D341Med (cell line): ENCODE measurements around the gene LRP10.
A peak's percentile ranks its signal among the peaks of the same experiment; 100 is the strongest.
"Not testable (repeated sequence)": the region's sequence is repeated elsewhere in the genome, so short reads cannot be mapped to it uniquely, and the experiment has no call there.

ENCODE experiments used
- DNase-seq: peaks from one replicate; pipeline ENCODE4 v3.0.0; 2012; ENCODE audit warnings: low spot score

The LRP10 gene

GRCh38 chr14:22871224-22872032 lies at the start of gene LRP10:
TSS of gene LRP10 (plus strand) at chr14:22871740. CDS start at chr14:22872304, 564 bp downstream.
- DNase-seq = peak; percentile 84

GRCh38 chr14:22822016-22822570 lies 49.4 kb upstream of the LRP10 start:
- no peak for DNase-seq

GRCh38 chr14:22822571-22823098 lies 48.9 kb upstream of the LRP10 start:
- peak; percentile 88 for DNase-seq

GRCh38 chr14:22824711-22825359 lies 46.7 kb upstream of the LRP10 start:
- no peak for DNase-seq

- not testable (repeated sequence) for DNase-seq
Measured at GRCh38 chr14:22829076-22829660, 42.4 kb upstream of the LRP10 start.

- DNase-seq = peak; percentile 92
Measured at GRCh38 chr14:22829661-22830442, 41.7 kb upstream of the LRP10 start, which contains the start of gene MRPL52. TSS of gene MRPL52 (plus strand) at chr14:22829887. CDS start at chr14:22829913, 26 bp downstream.

- no peak for DNase-seq
Measured at GRCh38 chr14:22830443-22831010, 41.0 kb upstream of the LRP10 start.

GRCh38 chr14:22835505-22835904 lies 36.0 kb upstream of the LRP10 start:
- DNase-seq = no peak

- peak; percentile 45 for DNase-seq
Measured at GRCh38 chr14:22836301-22837113, 35.0 kb upstream of the LRP10 start, which contains the start of gene MMP14. TSS of gene MMP14 (plus strand) at chr14:22836585. CDS start at chr14:22836818, 233 bp downstream.

GRCh38 chr14:22837114-22837749 lies 34.3 kb upstream of the LRP10 start:
- DNase-seq = peak; percentile 36

GRCh38 chr14:22837750-22838538 lies 33.6 kb upstream of the LRP10 start:
- no peak for DNase-seq

GRCh38 chr14:22838631-22839041 lies 32.9 kb upstream of the LRP10 start:
- DNase-seq = no peak

GRCh38 chr14:22839159-22839779 lies 32.3 kb upstream of the LRP10 start:
- DNase-seq = no peak

- no peak for DNase-seq
Measured at GRCh38 chr14:22841311-22841710, 30.2 kb upstream of the LRP10 start.

- DNase-seq = peak; percentile 8
Measured at GRCh38 chr14:22841769-22842168, 29.8 kb upstream of the LRP10 start.

- DNase-seq = peak; percentile 18
Measured at GRCh38 chr14:22842211-22843122, 29.1 kb upstream of the LRP10 start.
